C4-2B (cell line): ENCODE measurements around the gene TPCN1.

Experiments
- H3K27ac ChIP-seq: fragments of 450-650 bp; 2 replicates; pipeline ENCODE4 v1.5.1; 2017
- ZFX ChIP-seq: fragments of 450-650 bp; IDR thresholded peaks from 2 replicates; pipeline ENCODE4 v1.6.1; 2017
- TF ChIP-seq, protein P1 (sequence below): fragments of 450-650 bp; conservative IDR thresholded peaks from 2 replicates; pipeline ENCODE4 v1.5.1; 2017; ENCODE audit warnings: mild to moderate bottlenecking

TPCN1 gene

GRCh38 chr12:113293100-113293499, 71.8 kb downstream of the TPCN1 start:
- no peak overlapping the region for H3K27ac ChIP-seq
- no peak for TF ChIP-seq ZFX
- TF ChIP-seq, protein P1, sequence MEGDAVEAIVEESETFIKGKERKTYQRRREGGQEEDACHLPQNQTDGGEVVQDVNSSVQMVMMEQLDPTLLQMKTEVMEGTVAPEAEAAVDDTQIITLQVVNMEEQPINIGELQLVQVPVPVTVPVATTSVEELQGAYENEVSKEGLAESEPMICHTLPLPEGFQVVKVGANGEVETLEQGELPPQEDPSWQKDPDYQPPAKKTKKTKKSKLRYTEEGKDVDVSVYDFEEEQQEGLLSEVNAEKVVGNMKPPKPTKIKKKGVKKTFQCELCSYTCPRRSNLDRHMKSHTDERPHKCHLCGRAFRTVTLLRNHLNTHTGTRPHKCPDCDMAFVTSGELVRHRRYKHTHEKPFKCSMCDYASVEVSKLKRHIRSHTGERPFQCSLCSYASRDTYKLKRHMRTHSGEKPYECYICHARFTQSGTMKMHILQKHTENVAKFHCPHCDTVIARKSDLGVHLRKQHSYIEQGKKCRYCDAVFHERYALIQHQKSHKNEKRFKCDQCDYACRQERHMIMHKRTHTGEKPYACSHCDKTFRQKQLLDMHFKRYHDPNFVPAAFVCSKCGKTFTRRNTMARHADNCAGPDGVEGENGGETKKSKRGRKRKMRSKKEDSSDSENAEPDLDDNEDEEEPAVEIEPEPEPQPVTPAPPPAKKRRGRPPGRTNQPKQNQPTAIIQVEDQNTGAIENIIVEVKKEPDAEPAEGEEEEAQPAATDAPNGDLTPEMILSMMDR, result no peak

DNA sequence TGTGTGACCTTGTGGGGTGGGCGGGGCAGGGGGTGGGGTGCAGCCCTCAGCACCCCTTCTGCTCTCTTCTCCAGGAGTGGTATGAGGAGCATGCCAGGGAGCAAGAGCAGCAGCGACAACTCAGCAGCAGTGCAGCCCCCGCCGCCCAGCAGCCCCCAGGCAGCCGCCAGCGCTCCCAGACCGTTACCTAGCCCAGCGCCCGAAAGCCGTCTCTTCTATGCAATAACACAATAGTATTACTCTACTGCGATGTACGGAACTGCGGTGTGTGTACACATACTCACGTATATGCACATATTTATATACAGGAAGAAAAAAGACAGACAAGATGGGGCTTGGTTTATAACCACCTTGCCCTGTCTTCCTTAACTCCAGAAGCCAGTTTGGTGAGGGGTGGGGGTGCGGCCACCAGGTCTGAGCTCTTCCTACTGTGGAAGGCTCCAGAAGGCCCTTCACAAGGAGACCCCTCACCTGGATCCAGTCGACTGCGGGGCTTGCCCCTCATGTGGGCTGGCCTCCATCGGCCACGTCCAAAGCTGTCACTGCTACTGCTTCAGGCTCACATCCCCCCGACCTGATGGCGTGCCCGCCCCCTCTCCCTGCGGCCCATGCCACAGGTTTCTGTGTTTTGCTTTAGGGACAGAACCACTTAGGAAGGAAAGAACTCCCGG, 74.8 kb downstream of the TPCN1 start:
- TF ChIP-seq ZFX, result no peak
- TF ChIP-seq, protein P1, result no peak

GRCh38 chr12:113296557-113297213, 75.4 kb downstream of the TPCN1 start:
- TF ChIP-seq ZFX, result no peak
- TF ChIP-seq, protein P1, result no peak
- no peak overlapping the region for H3K27ac ChIP-seq

More for the DNA sequence above, 74.8 kb downstream of the TPCN1 start:
- no peak overlapping the region for H3K27ac ChIP-seq

GRCh38 chr12:113297214-113297587, 75.9 kb downstream of the TPCN1 start:
- no peak for TF ChIP-seq ZFX
- TF ChIP-seq, protein P1, result no peak
- no peak overlapping the region for H3K27ac ChIP-seq

- H3K27ac ChIP-seq, result no peak overlapping the region
- TF ChIP-seq, protein P1, result no peak
- TF ChIP-seq ZFX, result no peak
Observed at GRCh38 chr12:113297621-113298471, 76.6 kb downstream of the TPCN1 start.

- TF ChIP-seq, protein P1, result no peak
- no peak for TF ChIP-seq ZFX
Observed at GRCh38 chr12:113298472-113298817, 77.2 kb downstream of the TPCN1 start.

More at GRCh38 chr12:113298472-113298817, 77.2 kb downstream of the TPCN1 start:
- no peak overlapping the region for H3K27ac ChIP-seq
